ENCODE data around the gene OSBPL10.
"Not testable (repeated sequence)": the region's sequence is repeated elsewhere in the genome, so short reads cannot be mapped to it uniquely, and the experiment has no call there.

Gene OSBPL10

GRCh38 chr3:31821118-31821517 is 159.9 kb downstream of the OSBPL10 start:
- DNase-seq (ENCODE audit: low read depth in 4 of 4, low spot score in 1 of 4): no peak

GRCh38 chr3:31819441-31819840 is 161.6 kb downstream of the OSBPL10 start:
- no peak for DNase-seq (ENCODE audit: low read depth in 4 of 4, low spot score in 1 of 4)

DNA sequence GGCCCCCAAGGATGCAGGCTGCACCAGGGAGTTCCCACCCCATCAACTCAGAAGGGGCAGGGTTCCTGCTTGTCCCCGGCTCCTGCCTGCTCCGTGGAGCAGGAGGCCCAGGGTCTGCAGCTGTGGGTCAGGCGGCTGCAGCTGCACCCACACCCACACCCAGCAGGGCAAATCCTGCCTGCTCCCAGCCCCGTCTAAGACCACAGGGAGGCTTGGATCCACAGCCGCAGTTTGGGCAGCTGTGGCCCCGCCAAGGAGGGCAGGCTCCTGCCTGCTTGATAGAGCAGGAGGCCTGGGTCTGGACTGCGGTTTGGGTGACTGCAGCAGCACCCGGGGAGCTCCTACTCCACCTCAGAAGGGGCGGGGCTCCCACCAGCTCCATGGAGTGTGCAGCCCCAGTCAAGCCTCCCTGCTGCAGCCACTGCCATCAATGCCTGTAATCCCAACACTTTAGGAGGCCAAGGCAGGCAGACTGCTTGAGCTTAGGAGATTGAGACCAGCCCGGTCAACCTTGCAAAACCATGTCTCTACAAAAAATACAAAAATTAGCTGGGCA is 163.6 kb downstream of the OSBPL10 start:
- DNase-seq (ENCODE audit: low read depth in 4 of 4, low spot score in 1 of 4): no peak

- no peak for DNase-seq (ENCODE audit: low read depth in 4 of 4, low spot score in 1 of 4)
Measured at GRCh38 chr3:31815631-31816440, 165.2 kb downstream of the OSBPL10 start.

DNA sequence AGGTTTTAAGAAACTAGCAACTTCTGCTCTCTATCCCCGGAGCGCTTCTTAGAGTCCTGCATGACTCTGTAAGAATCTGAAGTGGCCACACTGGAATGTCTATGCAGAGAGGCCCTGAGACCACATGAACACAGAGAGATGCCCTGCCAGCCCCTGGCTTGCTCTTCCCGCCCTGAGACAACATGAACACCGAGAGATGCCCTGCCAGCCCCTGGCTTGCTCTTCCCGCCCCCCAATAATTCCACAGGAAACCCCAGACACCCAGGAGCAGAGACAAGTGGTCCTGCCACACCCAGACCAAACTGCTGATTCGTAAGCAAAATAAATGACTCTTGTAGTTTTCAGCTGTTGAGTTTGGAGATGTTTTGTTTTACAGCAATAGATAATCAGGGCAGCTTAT is 166.1 kb downstream of the OSBPL10 start:
- DNase-seq (ENCODE audit: low read depth in 4 of 4, low spot score in 1 of 4): no peak

- DNase-seq (ENCODE audit: low read depth in 4 of 4, low spot score in 1 of 4): no peak
Measured at GRCh38 chr3:31813686-31814085, 167.4 kb downstream of the OSBPL10 start.

DNA sequence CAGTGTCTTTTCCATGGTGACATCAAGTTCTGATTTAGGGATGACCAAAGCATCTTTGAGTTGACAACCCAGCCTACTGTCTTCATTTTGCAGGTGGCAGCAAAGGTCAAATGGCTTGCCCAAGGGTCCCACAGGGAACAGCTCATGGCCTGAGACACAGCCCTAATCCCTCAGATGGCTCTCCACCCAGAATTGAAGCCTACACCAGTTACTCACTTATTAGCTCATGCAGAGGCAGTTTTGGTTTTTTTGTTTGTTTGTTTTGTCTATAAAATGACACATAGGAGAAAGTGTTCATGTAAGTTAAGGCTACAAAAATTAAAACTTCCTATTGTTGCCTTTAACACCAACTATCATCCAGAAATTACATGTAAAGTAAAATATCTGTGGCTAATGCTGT is 167.9 kb downstream of the OSBPL10 start:
- no peak for DNase-seq (ENCODE audit: low read depth in 4 of 4, low spot score in 1 of 4)

DNA sequence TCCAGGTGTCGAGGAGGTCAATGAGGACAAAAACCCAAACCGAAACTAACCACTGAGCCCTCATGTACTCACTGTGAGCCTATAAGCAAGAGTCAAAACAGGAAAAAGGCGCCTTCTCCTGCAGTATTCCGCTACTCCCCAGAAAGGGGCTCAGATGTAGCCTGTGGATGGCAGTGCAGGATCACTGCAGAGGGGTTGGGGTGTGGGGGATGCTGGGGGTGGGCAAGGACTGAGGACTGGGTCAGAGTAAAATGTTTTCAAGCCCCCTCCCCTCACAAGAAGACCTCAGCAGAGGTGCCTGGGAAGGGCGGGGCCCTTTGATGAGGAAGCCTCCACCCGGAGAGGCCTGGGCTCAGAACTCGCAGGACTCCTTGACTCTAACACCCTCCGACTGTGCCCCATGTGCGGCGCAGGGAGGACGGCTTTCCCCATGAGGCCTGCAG is 170.1 kb downstream of the OSBPL10 start:
- DNase-seq (ENCODE audit: low read depth in 4 of 4, low spot score in 1 of 4): no peak

- no peak for DNase-seq (ENCODE audit: low read depth in 4 of 4, low spot score in 1 of 4)
Measured at GRCh38 chr3:31808143-31808720, 172.8 kb downstream of the OSBPL10 start.

- no peak for DNase-seq (ENCODE audit: low read depth in 4 of 4, low spot score in 1 of 4)
Measured at GRCh38 chr3:31804251-31805051, 176.6 kb downstream of the OSBPL10 start.

GRCh38 chr3:31802981-31803740 is 177.9 kb downstream of the OSBPL10 start:
- no peak for DNase-seq (ENCODE audit: low read depth in 4 of 4, low spot score in 1 of 4)

DNA sequence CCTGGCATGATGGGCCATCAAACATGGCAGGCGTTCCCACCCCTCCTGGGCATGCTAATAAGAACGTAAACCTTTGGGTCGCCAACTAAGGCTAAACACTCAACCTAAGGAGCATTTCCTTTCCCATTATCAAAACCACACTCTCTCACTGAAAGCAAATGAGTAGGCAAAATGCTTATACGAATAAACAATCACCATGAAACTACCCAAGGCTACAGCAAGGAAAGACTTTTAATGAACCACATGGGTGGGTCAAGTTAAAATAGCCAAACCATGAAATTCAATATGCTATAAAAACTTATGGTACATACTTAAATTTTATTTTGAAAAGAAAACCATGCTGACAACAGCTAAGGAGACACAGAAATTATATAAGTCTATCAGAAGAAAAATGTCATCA is 180.6 kb downstream of the OSBPL10 start:
- no peak for DNase-seq (ENCODE audit: low read depth in 4 of 4, low spot score in 1 of 4)

DNA sequence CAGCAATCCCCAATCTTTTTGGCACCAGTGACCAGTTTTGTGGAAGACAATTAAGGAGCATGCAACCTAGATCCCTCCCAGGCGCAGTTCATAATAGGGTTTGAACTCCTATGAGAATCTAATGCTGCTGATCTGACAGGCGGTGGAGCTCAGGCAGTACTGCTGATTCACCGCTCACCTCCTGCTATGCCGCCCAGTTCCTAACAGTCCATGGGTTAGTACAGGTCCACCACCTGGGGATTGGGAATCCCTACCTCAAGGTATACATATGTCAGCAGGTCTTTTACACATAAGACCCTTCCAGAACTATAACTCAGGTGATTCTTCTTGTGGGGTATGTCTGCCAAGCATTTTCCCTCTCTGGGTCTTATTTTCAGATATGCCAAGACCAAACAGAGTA is 182.2 kb downstream of the OSBPL10 start:
- no peak for DNase-seq (ENCODE audit: low read depth in 4 of 4, low spot score in 1 of 4)

DNA sequence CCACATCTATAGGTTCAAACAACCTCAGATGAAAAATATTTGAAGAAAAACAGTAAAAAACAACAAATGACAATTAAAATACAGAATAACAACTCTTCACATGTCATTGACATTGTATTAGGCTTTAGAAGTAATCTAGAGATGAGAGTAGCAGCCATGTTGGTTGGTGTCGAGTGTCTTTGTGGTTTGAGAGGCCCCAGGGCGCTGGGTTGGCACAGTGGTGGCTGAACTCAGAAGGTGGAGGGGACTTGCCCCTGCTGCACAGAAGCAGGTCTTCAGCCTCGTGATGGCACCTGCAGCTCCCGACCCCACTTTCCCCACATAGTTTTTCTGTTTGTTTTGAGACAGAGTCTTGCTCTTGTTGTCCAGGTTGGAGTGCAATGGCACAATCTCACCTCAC is 187.2 kb downstream of the OSBPL10 start:
- no peak for DNase-seq (ENCODE audit: low read depth in 4 of 4, low spot score in 1 of 4)

DNA sequence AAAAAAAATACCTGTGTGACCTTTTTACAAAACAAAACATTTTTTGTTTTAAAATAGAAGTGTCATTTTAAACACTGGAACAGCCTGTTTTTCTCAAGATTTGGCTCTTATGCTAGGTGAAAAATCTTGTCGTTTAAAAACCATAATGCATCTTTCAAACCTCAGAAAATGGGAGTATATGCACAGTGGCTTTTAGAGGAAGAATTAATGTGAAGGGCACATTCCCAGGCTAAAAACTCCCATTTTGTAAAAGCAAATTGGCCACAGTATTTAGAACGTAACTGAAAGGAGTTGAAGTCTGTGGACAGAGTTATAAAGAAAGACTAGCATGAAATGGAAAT is 190.0 kb downstream of the OSBPL10 start:
- no peak for DNase-seq (ENCODE audit: low read depth in 4 of 4, low spot score in 1 of 4)

DNA sequence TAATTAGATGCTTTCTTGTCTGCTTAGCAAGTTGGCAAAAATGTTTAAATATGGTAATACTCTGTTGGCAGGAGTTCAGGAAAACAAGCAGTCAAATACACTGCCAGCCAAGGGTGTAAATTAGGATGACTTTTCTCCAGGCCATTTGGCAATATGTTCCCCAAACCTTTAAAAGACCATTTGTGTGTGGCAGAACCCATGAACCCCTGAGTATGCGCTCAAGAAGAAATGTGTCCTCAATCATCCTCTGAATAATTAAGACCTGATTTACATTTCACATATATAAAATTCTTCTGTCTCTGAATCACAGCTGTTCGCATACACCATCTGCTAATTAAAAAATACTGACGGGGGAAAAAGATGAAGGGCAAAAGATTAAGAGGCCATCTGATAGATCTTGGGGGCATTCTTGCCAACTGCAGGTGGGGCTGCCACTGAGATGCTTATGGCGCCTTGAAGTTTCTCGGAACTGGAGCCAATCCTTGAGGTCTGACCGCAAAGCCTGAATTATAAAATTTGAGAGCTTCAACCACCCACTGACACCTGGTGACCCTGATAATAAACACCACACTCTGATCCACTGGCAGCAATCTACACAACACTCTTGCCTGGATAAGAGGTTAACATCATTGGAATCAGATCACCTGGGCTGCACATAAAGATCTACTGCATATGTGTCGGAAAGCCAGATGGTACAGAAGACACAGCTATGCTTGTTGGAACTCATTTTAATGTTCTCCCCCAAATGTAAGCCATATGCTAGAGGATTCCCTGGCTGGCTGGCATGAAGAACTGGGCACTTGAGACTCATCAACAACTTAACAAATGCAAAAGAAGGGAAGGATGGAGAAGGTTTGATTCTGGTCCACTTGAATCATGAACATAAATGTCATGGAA is 190.6 kb downstream of the OSBPL10 start:
- no peak for DNase-seq (ENCODE audit: low read depth in 4 of 4, low spot score in 1 of 4)

DNA sequence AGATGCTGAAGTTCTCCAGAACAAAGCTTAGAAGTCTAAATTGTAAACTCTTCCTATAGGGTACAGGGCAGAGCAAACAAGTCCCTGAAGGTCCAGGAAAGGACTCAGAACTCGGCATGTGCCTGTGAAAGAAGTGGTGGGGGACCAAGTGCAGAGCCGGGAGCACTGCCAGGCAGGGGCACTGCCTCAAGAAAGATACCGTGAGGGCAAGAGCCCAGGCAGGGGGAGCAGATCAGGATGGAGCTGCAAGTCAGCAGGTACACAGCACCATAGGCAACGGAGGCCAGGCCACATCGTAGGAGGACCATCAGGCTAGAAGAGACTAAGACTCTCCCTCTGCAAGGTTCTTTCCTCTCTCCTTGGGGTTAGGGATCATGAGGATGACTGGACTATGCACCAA is 191.6 kb downstream of the OSBPL10 start:
- no peak for DNase-seq (ENCODE audit: low read depth in 4 of 4, low spot score in 1 of 4)

- no peak for DNase-seq (ENCODE audit: low read depth in 4 of 4, low spot score in 1 of 4)
Measured at GRCh38 chr3:31785734-31786133, 195.3 kb downstream of the OSBPL10 start.

- no peak for DNase-seq (ENCODE audit: low read depth in 4 of 4, low spot score in 1 of 4)
Measured at GRCh38 chr3:31785286-31785685, 195.8 kb downstream of the OSBPL10 start.

GRCh38 chr3:31783851-31784250 is 197.2 kb downstream of the OSBPL10 start:
- not testable (repeated sequence) for DNase-seq (ENCODE audit: low read depth in 4 of 4, low spot score in 1 of 4)
